ENCODE measurements around the gene HACE1.
"Not testable (repeated sequence)": the region's sequence is repeated elsewhere in the genome, so short reads cannot be mapped to it uniquely, and the experiment has no call there.

Gene HACE1

GRCh38 chr6:104859225-104860146 is at the start of gene HACE1:
Gene HACE1, minus strand, starts transcription at chr6:104859919. Its CDS starts 277 bp downstream, at chr6:104859642.
- DNase-seq (ENCODE audit: low spot score) = peak; percentile 83

GRCh38 chr6:104908888-104909525 is 49.3 kb upstream of the HACE1 start:
- DNase-seq (ENCODE audit: low spot score) = no peak

- DNase-seq (ENCODE audit: low spot score) = no peak
Observed at GRCh38 chr6:104908031-104908887, 48.5 kb upstream of the HACE1 start.

- DNase-seq (ENCODE audit: low spot score) = not testable (repeated sequence)
Observed at GRCh38 chr6:104898893-104899292, 39.2 kb upstream of the HACE1 start.

- DNase-seq (ENCODE audit: low spot score) = no peak
Observed at GRCh38 chr6:104896914-104897313, 37.2 kb upstream of the HACE1 start.

DNA sequence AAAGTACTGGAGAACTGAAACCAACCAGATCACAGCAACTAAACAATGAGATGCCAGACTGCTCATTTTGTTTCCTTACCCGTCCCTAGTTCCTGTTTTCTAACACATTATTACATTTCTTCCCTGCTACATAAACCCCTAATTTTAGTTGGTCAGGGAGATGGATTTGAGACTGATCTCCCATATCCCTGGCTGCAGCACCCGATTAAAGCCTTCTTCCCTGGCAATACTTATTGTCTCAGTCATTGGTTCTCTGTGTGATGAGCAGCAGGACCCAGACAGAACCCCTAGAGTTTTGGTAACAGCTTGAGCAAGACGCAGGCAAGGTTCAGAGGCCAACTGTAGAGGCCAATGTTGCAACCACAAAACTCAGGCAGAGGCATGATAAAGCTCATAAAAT is 28.3 kb upstream of the HACE1 start:
- no peak for DNase-seq (ENCODE audit: low spot score)

GRCh38 chr6:104887350-104887749 is 27.6 kb upstream of the HACE1 start:
- DNase-seq (ENCODE audit: low spot score) = no peak

- DNase-seq (ENCODE audit: low spot score) = no peak
Observed at GRCh38 chr6:104885518-104886043, 25.9 kb upstream of the HACE1 start.

DNA sequence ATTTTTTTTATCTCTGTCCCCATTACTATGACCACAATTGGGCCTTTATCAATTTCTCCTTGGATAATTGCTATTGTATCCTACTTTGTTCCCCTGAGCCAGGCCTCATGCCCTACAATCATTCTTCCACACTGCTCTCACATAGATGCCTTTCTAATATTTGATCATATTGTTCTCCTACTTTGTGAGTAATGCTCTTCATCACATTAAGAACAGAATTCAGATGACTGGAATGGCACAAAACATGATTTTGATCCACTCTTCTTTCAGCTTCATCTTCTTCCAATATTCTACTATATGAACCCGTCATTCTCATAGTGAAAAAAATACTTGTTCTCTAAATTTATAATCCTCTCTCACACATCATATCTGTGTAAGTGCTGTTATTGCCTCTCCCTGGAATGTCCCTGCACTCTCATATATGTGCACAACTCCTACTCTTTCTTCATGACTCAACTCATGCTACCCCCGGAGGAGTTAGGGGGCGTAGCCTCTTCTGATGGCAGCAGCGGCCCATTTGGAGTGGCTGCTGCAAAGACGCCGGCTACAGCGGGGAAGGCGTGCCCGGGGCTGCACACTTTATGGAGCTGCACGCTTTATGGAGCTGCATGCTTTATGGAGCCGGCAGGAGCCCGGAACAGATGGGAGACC is 25.3 kb upstream of the HACE1 start:
- DNase-seq (ENCODE audit: low spot score) = no peak

DNA sequence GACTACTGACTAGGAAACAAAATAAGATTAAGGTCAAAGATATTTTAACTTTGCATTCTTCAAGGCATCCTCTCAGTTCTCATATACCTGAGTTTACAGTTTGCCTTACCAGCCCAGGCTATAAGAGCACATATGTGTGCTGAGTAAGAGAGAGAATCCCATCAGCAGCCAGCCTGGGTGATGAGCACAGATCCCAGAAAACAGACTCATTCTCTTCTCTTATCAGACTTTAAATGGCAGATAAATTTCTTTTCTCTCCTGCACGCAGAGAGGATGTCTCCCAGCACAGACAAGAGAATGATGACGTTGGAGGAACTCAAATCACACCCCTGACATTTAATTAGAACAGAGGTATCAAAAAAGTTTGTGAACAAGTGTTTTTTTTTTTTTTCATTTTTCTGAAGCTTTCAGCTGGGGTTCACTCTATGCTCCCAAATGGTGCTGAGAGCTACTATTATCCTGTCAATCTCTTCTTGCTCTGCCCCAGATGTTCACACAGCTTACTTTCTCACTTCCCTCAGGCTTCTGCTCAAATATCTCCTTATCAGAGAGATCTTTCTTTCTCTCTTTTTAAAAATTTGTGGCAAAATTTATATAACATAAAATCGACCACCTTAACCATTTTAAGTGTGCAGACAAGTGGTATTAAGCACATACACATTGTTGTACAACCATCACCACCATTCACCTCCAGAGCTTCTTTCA is 22.4 kb upstream of the HACE1 start:
- no peak for DNase-seq (ENCODE audit: low spot score)

DNA sequence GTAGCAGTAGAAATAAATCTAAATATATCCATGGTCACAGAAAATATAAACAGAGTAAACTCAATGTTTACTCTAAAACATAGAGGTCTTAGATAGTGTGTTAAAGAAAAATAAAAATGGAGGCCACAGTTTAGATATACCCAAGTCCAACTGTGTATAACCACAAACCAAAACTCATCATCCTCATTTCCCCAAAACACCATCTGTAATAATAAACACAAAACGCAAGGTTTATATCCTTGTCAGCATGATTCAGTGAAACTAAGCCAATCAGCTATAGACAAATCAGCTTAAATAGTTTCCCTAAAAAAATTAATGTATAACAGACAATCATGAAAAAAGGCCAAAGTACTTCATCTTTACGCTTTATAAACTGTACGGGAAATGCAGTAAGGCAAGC is 2.7 kb upstream of the HACE1 start:
- no peak for DNase-seq (ENCODE audit: low spot score)

GRCh38 chr6:104860221-104860620 is 502 bp upstream of the HACE1 start:
- DNase-seq (ENCODE audit: low spot score) = no peak

GRCh38 chr6:104858642-104859041 is 1.1 kb downstream of the HACE1 start:
- DNase-seq (ENCODE audit: low spot score) = no peak

GRCh38 chr6:104855507-104855906 is 4.2 kb downstream of the HACE1 start:
- no peak for DNase-seq (ENCODE audit: low spot score)

DNA sequence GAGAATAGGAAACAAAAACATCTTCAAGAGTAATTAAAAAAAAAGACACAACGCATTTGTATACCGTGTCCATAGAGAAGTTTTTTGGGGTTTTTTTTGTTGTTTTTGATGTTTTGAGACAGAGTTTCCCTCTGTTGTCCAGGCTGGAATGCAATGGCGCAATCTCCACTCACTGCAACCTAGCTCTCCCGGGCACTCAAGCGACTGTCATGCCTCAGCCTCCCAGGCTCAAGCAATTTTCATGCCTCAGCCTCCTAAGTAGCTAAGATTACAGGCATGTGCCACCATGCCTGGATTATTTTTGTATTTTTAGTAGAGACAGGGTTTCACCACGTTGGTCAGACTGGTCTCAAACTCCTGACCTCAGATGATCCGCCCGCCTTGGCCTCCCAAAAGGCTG is 12.0 kb downstream of the HACE1 start:
- DNase-seq (ENCODE audit: low spot score) = not testable (repeated sequence)

DNA sequence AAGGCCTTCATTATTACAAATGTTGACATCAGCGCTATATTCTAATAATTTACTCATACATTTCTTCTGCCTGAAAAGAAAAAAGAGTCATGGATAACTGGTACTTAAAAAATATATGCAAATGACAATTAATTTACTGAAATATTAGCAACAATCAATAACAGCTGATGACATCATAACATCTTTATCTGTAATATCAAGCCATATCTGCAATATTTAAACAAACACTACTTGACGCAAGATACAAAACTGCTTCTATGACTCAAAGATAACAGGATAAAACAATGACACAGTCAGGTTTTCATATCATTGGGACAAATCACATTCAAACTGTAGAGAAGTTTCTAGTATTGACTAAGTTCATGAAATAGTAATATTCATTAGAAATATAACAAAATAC is 16.5 kb downstream of the HACE1 start:
- DNase-seq (ENCODE audit: low spot score) = no peak

GRCh38 chr6:104837158-104837557 is 22.6 kb downstream of the HACE1 start:
- DNase-seq (ENCODE audit: low spot score) = no peak

GRCh38 chr6:104836479-104837020 is 23.2 kb downstream of the HACE1 start:
- not testable (repeated sequence) for DNase-seq (ENCODE audit: low spot score)

GRCh38 chr6:104835782-104836181 is 23.9 kb downstream of the HACE1 start:
- DNase-seq (ENCODE audit: low spot score) = no peak

DNA sequence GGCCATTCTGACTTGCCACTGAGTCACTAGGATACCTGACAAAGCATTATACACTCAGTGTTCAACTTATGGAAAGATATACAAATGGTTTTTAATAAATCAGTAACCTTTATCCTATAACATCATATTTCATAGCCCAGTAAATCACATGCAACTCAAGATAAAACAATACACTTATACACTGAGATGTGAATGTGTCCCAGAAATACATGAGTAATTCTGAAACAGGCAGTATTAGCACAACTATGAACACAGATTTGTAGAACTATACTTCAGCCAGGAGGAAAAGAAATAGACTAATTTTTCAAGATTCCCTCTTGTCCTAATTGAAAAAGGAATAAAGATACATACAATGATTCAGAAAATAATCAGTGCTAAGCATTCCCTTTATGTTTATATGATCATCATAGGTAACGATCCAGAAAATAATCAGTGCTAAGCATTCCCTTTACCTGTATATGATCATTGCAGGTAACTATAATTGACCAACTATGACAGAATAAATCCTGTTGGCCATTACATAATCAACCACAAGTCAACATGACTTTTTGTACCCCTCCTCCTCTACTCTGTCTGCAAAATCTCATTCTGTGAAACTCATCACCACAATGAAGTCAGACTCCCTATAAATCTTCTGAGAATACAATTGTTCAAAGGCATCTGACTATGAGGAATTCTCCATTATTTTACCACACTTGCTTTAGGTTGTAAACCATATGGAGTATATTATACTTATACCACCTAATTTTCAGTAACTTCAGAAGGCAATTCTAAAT is 30.3 kb downstream of the HACE1 start:
- DNase-seq (ENCODE audit: low spot score) = no peak
